ENCODE data around the gene LHFPL3. TPM values are rescaled to one million over a fixed set of nuclear protein-coding genes. Genes with fewer than 3 reads are reported as not detected.

The LHFPL3 gene
- total and polyA plus RNA-seq, 2 donors (not counting 3 experiments of a cell fraction or from before 2014, with no cell fraction given), result not detected

- no peaks in the 10 kb centered on the region for H3K9me1 ChIP-seq (replicated peaks; ENCODE audit: control insufficient read depth, extremely low read depth, insufficient read depth, low read length)
- no peaks in the 10 kb centered on the region for H3K79me2 ChIP-seq (ENCODE audit: control insufficient read depth, insufficient read depth, low read length)
- dilution Hi-C loops (cut with MboI; ENCODE audit: extremely low pct_ligation_motif_present, low sequenced_read_pairs), result no loop called here
- H3K9ac ChIP-seq (replicated peaks; ENCODE audit: extremely low read depth, insufficient read depth, low read length), result no peak overlapping the region
- TF ChIP-seq FOS (IDR thresholded peaks at IDR 0.05; ENCODE audit: borderline replicate concordance, insufficient read depth, low read length), result no peak
- H3K27ac ChIP-seq (ENCODE audit: insufficient read depth, low read depth, low read length), result no peak overlapping the region
- H4K20me1 ChIP-seq (replicated peaks; ENCODE audit: control insufficient read depth, extremely low read depth, insufficient read depth, low read length), result no peaks in the 10 kb centered on the region
- intact Hi-C loops (cut with micrococcal nuclease), result no loop called here
- H3K36me3 ChIP-seq (ENCODE audit: control insufficient read depth in 2 of 2, extremely low read depth in 1 of 2, insufficient read depth in 2 of 2, low read length in 2 of 2), result no peaks in the 10 kb centered on the region
- H3K27me3 ChIP-seq (ENCODE audit: control insufficient read depth in 2 of 2, insufficient read depth in 2 of 2, low read length in 2 of 2), result no peaks in the 10 kb centered on the region
- no TSS peak for BruUV-seq (replicated peaks)
- FAIRE-seq (no peak), DNase-seq (ENCODE audit: low read depth, low spot score) (no peak)
- H3K4me2 ChIP-seq (ENCODE audit: insufficient read depth, low read length), result no peak overlapping the region
- ChIA-PET POLR2A (no interaction called here), CTCF (no interaction called here)
- H3K4me3 ChIP-seq (replicated peaks in 1 of 3; ENCODE audit: insufficient read depth in 1 of 3, low read depth in 1 of 3, low read length in 3 of 3), result no peak overlapping the region
- H3K9me3 ChIP-seq (replicated peaks; ENCODE audit: control insufficient read depth, insufficient read depth, low read length), result no peaks in the 10 kb centered on the region
- no peak overlapping the region for H2AFZ ChIP-seq (ENCODE audit: low read depth, low read length)
- H3K4me1 ChIP-seq (ENCODE audit: control insufficient read depth, extremely low read depth, insufficient read depth, low read length), result no peaks in the 10 kb centered on the region
These were observed 39.5 kb downstream of the LHFPL3 start for GRCh38 chr7:104367926-104368325.

- no peaks in the 10 kb centered on the region for H3K27me3 ChIP-seq (ENCODE audit: control insufficient read depth in 2 of 2, insufficient read depth in 2 of 2, low read length in 2 of 2)
- dilution Hi-C loops (cut with MboI; ENCODE audit: extremely low pct_ligation_motif_present, low sequenced_read_pairs) (no loop called here), intact Hi-C loops (cut with micrococcal nuclease) (no loop called here)
- no peak overlapping the region for H3K4me2 ChIP-seq (ENCODE audit: insufficient read depth, low read length)
- H2AFZ ChIP-seq (ENCODE audit: low read depth, low read length), result no peak overlapping the region
- H3K4me1 ChIP-seq (ENCODE audit: control insufficient read depth, extremely low read depth, insufficient read depth, low read length), result no peaks in the 10 kb centered on the region
- BruUV-seq (replicated peaks), result no TSS peak
- FAIRE-seq (no peak), DNase-seq (ENCODE audit: low read depth, low spot score) (no peak)
- no peaks in the 10 kb centered on the region for H3K9me1 ChIP-seq (replicated peaks; ENCODE audit: control insufficient read depth, extremely low read depth, insufficient read depth, low read length)
- no peaks in the 10 kb centered on the region for H3K36me3 ChIP-seq (ENCODE audit: control insufficient read depth in 2 of 2, extremely low read depth in 1 of 2, insufficient read depth in 2 of 2, low read length in 2 of 2)
- no peaks in the 10 kb centered on the region for H4K20me1 ChIP-seq (replicated peaks; ENCODE audit: control insufficient read depth, extremely low read depth, insufficient read depth, low read length)
- no peak for TF ChIP-seq FOS (IDR thresholded peaks at IDR 0.05; ENCODE audit: borderline replicate concordance, insufficient read depth, low read length)
- TF ChIP-seq MAX (IDR thresholded peaks at IDR 0.05; ENCODE audit: insufficient read depth, insufficient read length), result no peak
- no peak for TF ChIP-seq CTCF (IDR thresholded peaks at IDR 0.05; ENCODE audit: extremely low read depth in 1 of 2, insufficient read depth in 1 of 2, low read depth in 1 of 2, low read length in 2 of 2)
- TF ChIP-seq POLR2A (IDR thresholded peaks at IDR 0.05; ENCODE audit: low read depth, low read length), result no peak
- no peak for TF ChIP-seq POLR2AphosphoS5 (IDR thresholded peaks at IDR 0.05; ENCODE audit: insufficient read depth, low read depth, low read length)
- TF ChIP-seq EZH2 (IDR thresholded peaks at IDR 0.05; ENCODE audit: borderline replicate concordance, low read depth, low read length, severe bottlenecking), result no peak
- TF ChIP-seq JUN (IDR thresholded peaks at IDR 0.05; ENCODE audit: borderline replicate concordance, insufficient read depth, insufficient read length, low read depth), result no peak
- no peak for TF ChIP-seq MYC (IDR thresholded peaks at IDR 0.05; ENCODE audit: low read depth, low read length)
- TF ChIP-seq GATA2 (IDR thresholded peaks at IDR 0.05; ENCODE audit: insufficient read depth, insufficient read length, low read depth, low read length), result no peak
- H3K9ac ChIP-seq (replicated peaks; ENCODE audit: extremely low read depth, insufficient read depth, low read length), result no peak overlapping the region
- CTCF ChIA-PET, result interaction anchor here (0.6 kb wide), 1 partner anchor 469 kb away, joined by 4 read pairs; no protein-coding TSS in a partner anchor
- H3K4me3 ChIP-seq (replicated peaks in 1 of 3; ENCODE audit: insufficient read depth in 1 of 3, low read depth in 1 of 3, low read length in 3 of 3), result no peak overlapping the region
- no peaks in the 10 kb centered on the region for H3K9me3 ChIP-seq (replicated peaks; ENCODE audit: control insufficient read depth, insufficient read depth, low read length)
- no peak overlapping the region for H3K27ac ChIP-seq (ENCODE audit: insufficient read depth, low read depth, low read length)
- H3K79me2 ChIP-seq (ENCODE audit: control insufficient read depth, insufficient read depth, low read length), result no peaks in the 10 kb centered on the region
- POLR2A ChIA-PET, result no interaction called here
These were observed 43.0 kb downstream of the LHFPL3 start for GRCh38 chr7:104371216-104371979.

All from endothelial cell of umbilical vein (primary cell).